Spleen (tissue), 7 donors: ENCODE measurements around the gene ABCG1.

Experiments used
- POLR2AphosphoS5 ChIP-seq, 3 donors: sonication (generic); formaldehyde crosslinking; IDR thresholded peaks; one replicate each; pipeline ENCODE4 v1.5.1; 2017; ENCODE audit warnings: antibody characterized with exemption in 3 of 3
- TF ChIP-seq, protein P1 (sequence below), 11 experiments: fragments of 200-600 bp in 7 of 11; fragments of 450-650 bp in 4 of 11; sonication (generic) in 4 of 11; IDR thresholded peaks in 8 of 11; conservative IDR thresholded peaks in 3 of 11; 1 replicate in 7 of 11; 2 replicates in 4 of 11; pipeline versions ENCODE4 v1.4.0 to v1.8.0; 2016 to 2021; ENCODE audit warnings: antibody characterized with exemption in 11 of 11, inconsistent platforms in 4 of 11, mild to moderate bottlenecking in 1 of 11
- donor health status: DM: no; HTN: no; CAD: no; lungs with moderate emphysema.
- donor health status: DM: no; HTN: no; CAD: no.
- donor health status: DM: no; HTN: no; CAD: no.

DNA sequence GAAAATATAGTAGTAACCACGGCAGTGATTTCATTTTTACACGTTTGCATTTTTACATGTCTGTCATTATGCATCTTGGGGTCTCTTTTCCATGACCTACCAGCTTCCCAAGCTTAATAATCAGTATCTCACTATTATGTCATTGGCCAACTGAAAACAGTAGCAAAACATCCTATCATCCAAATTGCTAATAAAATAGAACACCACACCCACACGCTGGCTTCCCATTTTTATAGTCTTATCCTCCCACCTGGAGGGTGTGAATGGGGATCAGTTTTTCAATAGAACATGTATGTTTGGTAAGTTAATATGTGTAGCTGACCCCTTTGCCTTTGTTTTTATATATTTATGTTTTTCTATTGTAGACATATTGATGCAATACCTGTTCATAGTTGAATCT lies 84.5 kb downstream of the ABCG1 start:
- TF ChIP-seq, protein P1, sequence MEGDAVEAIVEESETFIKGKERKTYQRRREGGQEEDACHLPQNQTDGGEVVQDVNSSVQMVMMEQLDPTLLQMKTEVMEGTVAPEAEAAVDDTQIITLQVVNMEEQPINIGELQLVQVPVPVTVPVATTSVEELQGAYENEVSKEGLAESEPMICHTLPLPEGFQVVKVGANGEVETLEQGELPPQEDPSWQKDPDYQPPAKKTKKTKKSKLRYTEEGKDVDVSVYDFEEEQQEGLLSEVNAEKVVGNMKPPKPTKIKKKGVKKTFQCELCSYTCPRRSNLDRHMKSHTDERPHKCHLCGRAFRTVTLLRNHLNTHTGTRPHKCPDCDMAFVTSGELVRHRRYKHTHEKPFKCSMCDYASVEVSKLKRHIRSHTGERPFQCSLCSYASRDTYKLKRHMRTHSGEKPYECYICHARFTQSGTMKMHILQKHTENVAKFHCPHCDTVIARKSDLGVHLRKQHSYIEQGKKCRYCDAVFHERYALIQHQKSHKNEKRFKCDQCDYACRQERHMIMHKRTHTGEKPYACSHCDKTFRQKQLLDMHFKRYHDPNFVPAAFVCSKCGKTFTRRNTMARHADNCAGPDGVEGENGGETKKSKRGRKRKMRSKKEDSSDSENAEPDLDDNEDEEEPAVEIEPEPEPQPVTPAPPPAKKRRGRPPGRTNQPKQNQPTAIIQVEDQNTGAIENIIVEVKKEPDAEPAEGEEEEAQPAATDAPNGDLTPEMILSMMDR (IDR thresholded peaks at IDR 0.05 in 8 of 11, conservative IDR thresholded peaks at IDR 0.05 in 3 of 11): no peak
- TF ChIP-seq POLR2AphosphoS5 (IDR thresholded peaks at IDR 0.05): no peak
